ENCODE measurements around the gene LCE1E.

The LCE1E gene

GRCh38 chr1:152745765-152746444, 40.2 kb upstream of the LCE1E start:
- in situ Hi-C loops (cut with HindIII; ENCODE audit: low sequenced_read_pairs), result no loop called here
- DNase-seq (ENCODE audit: low read depth), result no peak
- TF ChIP-seq CTCF (IDR thresholded peaks at IDR 0.05; ENCODE audit: low read depth, low read length, missing control alignments), result no peak
- H3K4me3 ChIP-seq (ENCODE audit: low read depth, low read length), result no peak overlapping the region

- TF ChIP-seq CTCF (IDR thresholded peaks at IDR 0.05; ENCODE audit: low read depth, low read length, missing control alignments), result no peak
- in situ Hi-C loops (cut with HindIII; ENCODE audit: low sequenced_read_pairs), result no loop called here
- no peak for DNase-seq (ENCODE audit: low read depth)
- no peak overlapping the region for H3K4me3 ChIP-seq (ENCODE audit: low read depth, low read length)
Measured at GRCh38 chr1:152747831-152748230, 38.2 kb upstream of the LCE1E start.

GRCh38 chr1:152752225-152752624, 33.8 kb upstream of the LCE1E start:
- DNase-seq (ENCODE audit: low read depth), result no peak
- in situ Hi-C loops (cut with HindIII; ENCODE audit: low sequenced_read_pairs), result no loop called here
- H3K4me3 ChIP-seq (ENCODE audit: low read depth, low read length), result no peak overlapping the region
- TF ChIP-seq CTCF (IDR thresholded peaks at IDR 0.05; ENCODE audit: low read depth, low read length, missing control alignments), result no peak

- in situ Hi-C loops (cut with HindIII; ENCODE audit: low sequenced_read_pairs), result no loop called here
- no peak for DNase-seq (ENCODE audit: low read depth)
- H3K4me3 ChIP-seq (ENCODE audit: low read depth, low read length), result no peak overlapping the region
- no peak for TF ChIP-seq CTCF (IDR thresholded peaks at IDR 0.05; ENCODE audit: low read depth, low read length, missing control alignments)
Measured at GRCh38 chr1:152753586-152753985, 32.5 kb upstream of the LCE1E start.

GRCh38 chr1:152756872-152757271, 29.2 kb upstream of the LCE1E start:
- no peak for DNase-seq (ENCODE audit: low read depth)
- no peak overlapping the region for H3K4me3 ChIP-seq (ENCODE audit: low read depth, low read length)
- TF ChIP-seq CTCF (IDR thresholded peaks at IDR 0.05; ENCODE audit: low read depth, low read length, missing control alignments), result no peak
- in situ Hi-C loops (cut with HindIII; ENCODE audit: low sequenced_read_pairs), result no loop called here

- in situ Hi-C loops (cut with HindIII; ENCODE audit: low sequenced_read_pairs), result no loop called here
- no peak within 1 kb of the TSS for H3K4me3 ChIP-seq (ENCODE audit: low read depth, low read length)
- DNase-seq (ENCODE audit: low read depth), result no peak
- TF ChIP-seq CTCF (IDR thresholded peaks at IDR 0.05; ENCODE audit: low read depth, low read length, missing control alignments), result no peak
Measured at GRCh38 chr1:152757747-152758146, 28.3 kb upstream of the LCE1E start, which contains the start of gene KPRP. Gene KPRP (plus strand): TSS chr1:152758025. CDS start chr1:152759589, 1,564 bp downstream.
